Lung (tissue), 12 donors: ENCODE measurements around the gene YPEL4. TPM values are rescaled to one million over a fixed set of nuclear protein-coding genes. Genes with fewer than 3 reads are reported as not detected.

Experiments used
- ATAC-seq: fragments of 200-7000 bp; cut with Tn5 transposase; one replicate; pipeline ENCODE4 v1.9.1; 2020; ENCODE audit warnings: moderate number of reproducible peaks; ENCODE audit not compliant: insufficient read depth, low FRiP score
- DNase-seq, 3 donors: peaks; one replicate each; pipeline ENCODE4 v3.0.0-alpha.2; 2013 to 2017
- H3K27ac ChIP-seq, 2 donors: one replicate each; pipeline ENCODE4 v1.5.1; 2013; ENCODE audit warnings: mild to moderate bottlenecking in 2 of 2, moderate library complexity in 2 of 2, control low read depth in 1 of 2, inconsistent platforms in 1 of 2, low read depth in 1 of 2, low read length in 1 of 2
- H3K27me3 ChIP-seq, 3 donors: one replicate each; pipeline ENCODE4 v1.5.1; 2013; ENCODE audit warnings: low read length in 2 of 3; ENCODE audit not compliant: control insufficient read depth in 3 of 3, insufficient read depth in 3 of 3
- H3K36me3 ChIP-seq, 4 donors: one replicate each; pipeline ENCODE4 v1.5.1; 2013; ENCODE audit warnings: low read length in 4 of 4, mild to moderate bottlenecking in 1 of 4, moderate library complexity in 1 of 4; ENCODE audit not compliant: control insufficient read depth in 4 of 4, insufficient read depth in 4 of 4
- H3K4me1 ChIP-seq, 5 donors: one replicate each; pipeline ENCODE4 v1.5.1; 2013; ENCODE audit warnings: low read length in 5 of 5, mild to moderate bottlenecking in 2 of 5, moderate library complexity in 1 of 5; ENCODE audit not compliant: control insufficient read depth in 5 of 5, insufficient read depth in 5 of 5
- H3K4me3 ChIP-seq: one replicate; pipeline ENCODE4 v1.5.1; 2013; ENCODE audit warnings: mild to moderate bottlenecking, control low read depth, moderate library complexity
- H3K9ac ChIP-seq, 2 donors: one replicate each; pipeline ENCODE4 v1.5.1; 2013; ENCODE audit warnings: low read length in 2 of 2, control low read depth in 1 of 2; ENCODE audit not compliant: insufficient read depth in 1 of 2
- H3K9me3 ChIP-seq, 4 donors: one replicate each; pipeline ENCODE4 v1.5.1; 2013; ENCODE audit warnings: low read length in 3 of 4, mild to moderate bottlenecking in 1 of 4, moderate library complexity in 1 of 4; ENCODE audit not compliant: control insufficient read depth in 4 of 4, insufficient read depth in 3 of 4
- WGBS, 2 donors: extraction: QIAGEN DNeasy Blood & Tissue Kit; methylation state at CpG; one replicate each; pipeline ENCODE4 v1.1.7; 2013; 5-methylcytosine and 5-hydroxymethylcytosine counted together
- polyA plus RNA-seq, 2 donors: library from polyadenylated mRNA; stranded (reverse); fragments of 200-250 nt; gene quantifications; one replicate each; pipeline ENCODE4 v1.2.1, GENCODE V29; 2013
- total RNA-seq, 2 donors: library from RNA; depleted of rRNA in 1 of 2; stranded (reverse); fragments of >200 nt in 1 of 2; gene quantifications; one replicate each; pipeline ENCODE4 v1.2.1, GENCODE V29; 2014 to 2021
- TF ChIP-seq, protein P1 (sequence below): IDR thresholded peaks from 2 replicates; pipeline ENCODE4 v1.5.1; 2012; ENCODE audit warnings: mild to moderate bottlenecking; ENCODE audit errors: control extremely low read depth, extremely low read depth
- donor health status: control.
- donor health status: control.
- donor health status: Bipolar disorder and iron deficiency.
- donor health status: healthy.
- donor health status: DM: yes; HTN: yes; CAD: no.

Gene YPEL4
- total and polyA plus RNA-seq, 4 donors, result 0.71 to 3.1 (median 1.4) TPM

DNA sequence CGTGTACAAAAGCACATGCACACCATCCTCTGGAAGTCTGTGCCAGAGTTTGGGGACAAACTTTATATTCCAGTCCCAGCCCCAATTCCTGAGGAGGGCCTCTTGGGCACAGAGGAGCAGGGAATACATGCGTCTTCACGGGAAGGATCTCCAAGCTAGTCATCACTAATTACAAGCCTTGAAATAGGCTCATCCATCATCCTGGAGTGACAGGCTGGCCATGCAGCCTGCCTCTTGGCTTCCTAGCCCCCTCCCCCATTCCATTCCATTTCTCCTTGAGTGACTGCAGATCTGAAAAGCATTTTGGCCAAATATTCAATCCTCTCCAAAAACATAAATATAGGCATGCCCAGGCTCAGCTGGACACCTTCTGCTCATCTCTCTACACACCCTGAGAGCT, 27.4 kb downstream of the YPEL4 start:
- peaks cover 0 to 4% (median 2%) of the 10 kb centered on the region in 4 donors for H3K9me3 ChIP-seq
- no peak overlapping the region for H3K9ac ChIP-seq
- no peaks in the 10 kb centered on the region for H3K27me3 ChIP-seq
- DNase-seq, result no peak
- WGBS, 2 donors, result 56 to 79% methylated on average over 3 of the region's 3 CpGs
- H3K36me3 ChIP-seq, result no peaks in the 10 kb centered on the region
- H3K27ac ChIP-seq, result no peak overlapping the region
- H3K4me3 ChIP-seq, result no peak overlapping the region
- ATAC-seq, result no peak
- no peaks in the 10 kb centered on the region for H3K4me1 ChIP-seq
- TF ChIP-seq, protein P1, sequence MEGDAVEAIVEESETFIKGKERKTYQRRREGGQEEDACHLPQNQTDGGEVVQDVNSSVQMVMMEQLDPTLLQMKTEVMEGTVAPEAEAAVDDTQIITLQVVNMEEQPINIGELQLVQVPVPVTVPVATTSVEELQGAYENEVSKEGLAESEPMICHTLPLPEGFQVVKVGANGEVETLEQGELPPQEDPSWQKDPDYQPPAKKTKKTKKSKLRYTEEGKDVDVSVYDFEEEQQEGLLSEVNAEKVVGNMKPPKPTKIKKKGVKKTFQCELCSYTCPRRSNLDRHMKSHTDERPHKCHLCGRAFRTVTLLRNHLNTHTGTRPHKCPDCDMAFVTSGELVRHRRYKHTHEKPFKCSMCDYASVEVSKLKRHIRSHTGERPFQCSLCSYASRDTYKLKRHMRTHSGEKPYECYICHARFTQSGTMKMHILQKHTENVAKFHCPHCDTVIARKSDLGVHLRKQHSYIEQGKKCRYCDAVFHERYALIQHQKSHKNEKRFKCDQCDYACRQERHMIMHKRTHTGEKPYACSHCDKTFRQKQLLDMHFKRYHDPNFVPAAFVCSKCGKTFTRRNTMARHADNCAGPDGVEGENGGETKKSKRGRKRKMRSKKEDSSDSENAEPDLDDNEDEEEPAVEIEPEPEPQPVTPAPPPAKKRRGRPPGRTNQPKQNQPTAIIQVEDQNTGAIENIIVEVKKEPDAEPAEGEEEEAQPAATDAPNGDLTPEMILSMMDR, result no peak

DNA sequence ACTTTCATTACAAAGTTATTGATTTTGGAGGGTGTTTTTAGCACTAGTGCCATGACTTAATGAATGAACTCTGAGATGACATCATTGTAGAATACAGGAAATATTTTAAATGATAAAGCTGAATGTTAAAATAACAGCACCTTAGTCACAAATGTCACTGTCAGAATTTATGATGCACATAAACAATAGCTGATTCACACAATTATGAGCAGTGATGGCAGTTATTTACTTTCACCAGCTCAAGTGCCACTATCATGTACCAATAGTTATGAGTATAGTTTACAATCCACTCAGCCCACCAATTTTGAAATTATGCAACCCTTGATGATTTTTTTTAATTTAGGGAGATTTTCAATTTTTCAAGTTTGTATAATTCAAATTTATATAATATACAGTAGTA, 29.2 kb downstream of the YPEL4 start:
- peaks cover 0 to 6% (median 1%) of the 10 kb centered on the region in 4 donors for H3K36me3 ChIP-seq
- no peak for DNase-seq
- H3K4me3 ChIP-seq, result no peak overlapping the region
- TF ChIP-seq, protein P1, result no peak
- no peak overlapping the region for H3K27ac ChIP-seq
- no peaks in the 10 kb centered on the region for H3K27me3 ChIP-seq
- peaks cover 0 to 4% (median 2%) of the 10 kb centered on the region in 4 donors for H3K9me3 ChIP-seq
- H3K9ac ChIP-seq, result no peak overlapping the region
- H3K4me1 ChIP-seq, result no peaks in the 10 kb centered on the region
- ATAC-seq, result no peak

DNA sequence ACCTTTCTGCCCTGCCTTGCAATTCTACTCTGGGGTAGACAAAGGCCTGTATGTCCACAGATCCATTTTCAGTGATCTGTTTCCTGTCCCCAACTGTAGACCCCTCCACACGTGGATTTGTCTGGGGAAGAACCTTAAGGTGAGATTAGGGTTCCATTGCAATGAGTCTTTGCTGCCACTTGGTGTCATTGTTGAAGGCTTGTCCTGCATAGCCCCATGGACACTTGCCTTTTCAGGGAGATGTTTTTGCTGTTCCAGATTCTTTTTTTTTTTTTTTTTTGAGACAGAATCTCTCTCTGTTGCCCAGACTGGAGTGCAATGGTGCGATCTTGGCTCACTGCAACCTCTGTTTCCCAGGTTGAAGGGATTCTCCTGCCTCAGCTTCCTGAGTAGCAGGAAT, 30.4 kb downstream of the YPEL4 start:
- TF ChIP-seq, protein P1, result no peak
- Histone ChIP-seq H3K4me3 (no peak overlapping the region), H3K4me1 (no peaks in the 10 kb centered on the region), H3K9ac (no peak overlapping the region), H3K36me3 (peaks cover 0 to 11% (median 10%) of the 10 kb centered on the region in 4 donors), H3K27me3 (no peaks in the 10 kb centered on the region), H3K27ac (no peak overlapping the region), H3K9me3 (peaks cover 0 to 4% (median 2%) of the 10 kb centered on the region in 4 donors)
- 94 to 100% methylated on average over 2 of the region's 2 CpGs for WGBS, 2 donors
- ATAC-seq, result no peak
- no peak for DNase-seq

DNA sequence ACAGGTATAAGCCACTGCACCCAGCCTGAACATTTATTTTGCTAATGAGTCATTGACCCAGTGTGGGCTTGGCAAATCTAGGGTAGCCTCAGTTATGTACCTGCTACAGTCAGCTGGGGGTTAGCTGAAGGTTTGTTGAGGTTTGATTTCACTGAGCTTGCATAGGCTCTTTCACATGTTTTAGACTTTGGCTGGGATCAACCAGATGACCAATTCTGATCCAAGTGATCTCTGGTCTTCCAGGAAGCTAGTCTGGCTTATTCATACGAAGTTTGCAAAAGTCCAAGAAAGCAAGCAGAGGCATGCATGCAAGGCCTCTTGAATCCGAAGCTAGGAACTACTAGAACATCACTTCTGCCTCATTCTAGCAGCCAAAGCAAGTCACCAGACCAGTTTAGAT, 31.3 kb downstream of the YPEL4 start:
- Histone ChIP-seq H3K9me3 (peaks cover 0 to 4% (median 2%) of the 10 kb centered on the region in 4 donors), H3K27ac (no peak overlapping the region), H3K4me3 (no peak overlapping the region), H3K9ac (no peak overlapping the region), H3K4me1 (no peaks in the 10 kb centered on the region), H3K27me3 (no peaks in the 10 kb centered on the region), H3K36me3 (peaks cover 0 to 18% (median 14%) of the 10 kb centered on the region in 4 donors)
- TF ChIP-seq, protein P1, result no peak
- DNase-seq (no peak), ATAC-seq (no peak)
- WGBS, 2 donors, result 75 to 90% methylated on average over 2 of the region's 2 CpGs
